IMR-90 (cell line): ENCODE results near the gene WDFY2. TPM values are rescaled to one million over a fixed set of nuclear protein-coding genes. Genes with fewer than 3 reads are reported as not detected.
A peak's percentile ranks its signal among the peaks of the same experiment; 100 is the strongest.

Experiments used
- ATAC-seq: fragments of 200-7000 bp; cut with Tn5 transposase; 2 replicates; pipeline ENCODE4 v1.9.1; 2020; ENCODE audit warnings: low read depth, mild to moderate bottlenecking, moderate library complexity
- BruUV-seq: library from RNA; stranded (reverse); fragments of 400-500 nt; replicated peaks from 2 replicates; lab custom pipeline; 2021; lab: Mats Ljungman, UMichigan
- CTCF ChIA-PET: fragments of 300-600 bp; formaldehyde crosslinking; extraction: SDS; loops from one replicate; lab custom pipeline; 2021; ENCODE audit warnings: antibody characterized with exemption; lab: Yijun Ruan, JAX
- POLR2A ChIA-PET: fragments of 300-600 bp; sonication (Branson Sonifier 250); formaldehyde crosslinking; loops from one replicate; lab custom pipeline; 2022; ENCODE audit warnings: antibody characterized with exemption; ENCODE audit not compliant: unreplicated experiment; lab: Charles Lee
- DNase-seq: peaks from one replicate; pipeline ENCODE4 v3.0.0; 2013
- H2AFZ ChIP-seq: replicated peaks from 2 replicates; pipeline ENCODE3; 2013; ENCODE audit warnings: low read length, mild to moderate bottlenecking; ENCODE audit not compliant: poor library complexity
- H2AK5ac ChIP-seq: 2 replicates; pipeline ENCODE4 v1.6.1; 2013; ENCODE audit warnings: low read depth, low read length, inconsistent platforms
- H2AK9ac ChIP-seq: replicated peaks from 2 replicates; pipeline ENCODE3; 2013; ENCODE audit warnings: mild to moderate bottlenecking, low read depth, low read length, moderate library complexity; ENCODE audit not compliant: poor library complexity
- H2BK120ac ChIP-seq: 2 replicates; pipeline ENCODE4 v1.6.1; 2013; ENCODE audit warnings: low read depth, low read length, inconsistent platforms
- H2BK15ac ChIP-seq: 3 replicates; pipeline ENCODE4 v1.6.1; 2013; ENCODE audit warnings: low read depth, low read length, inconsistent platforms
- H2BK20ac ChIP-seq: 2 replicates; pipeline ENCODE4 v1.6.1; 2013; ENCODE audit warnings: low read depth, mild to moderate bottlenecking, inconsistent platforms, low read length, moderate library complexity
- H2BK5ac ChIP-seq: 2 replicates; pipeline ENCODE4 v1.6.1; 2013; ENCODE audit warnings: mild to moderate bottlenecking, low read depth, low read length, inconsistent platforms; ENCODE audit not compliant: poor library complexity, severe bottlenecking
- H3K14ac ChIP-seq: replicated peaks from 2 replicates; pipeline ENCODE4 v1.6.1; 2013; ENCODE audit warnings: low read depth, low read length, inconsistent platforms
- H3K18ac ChIP-seq: 2 replicates; pipeline ENCODE4 v1.6.1; 2013; ENCODE audit warnings: low read depth, low read length, control low read depth
- H3K23ac ChIP-seq: 2 replicates; pipeline ENCODE4 v1.6.1; 2013; ENCODE audit warnings: low read depth, low read length, inconsistent platforms
- H3K27ac ChIP-seq: 2 replicates; pipeline ENCODE4 v1.5.1; 2013; ENCODE audit warnings: mild to moderate bottlenecking, control low read depth, low read length; ENCODE audit not compliant: insufficient read depth
- H3K27me3 ChIP-seq: 2 replicates; pipeline ENCODE4 v1.6.1; 2013; ENCODE audit warnings: low read length; ENCODE audit not compliant: control insufficient read depth, insufficient read depth
- H3K36me3 ChIP-seq: 2 replicates; pipeline ENCODE4 v1.6.1; 2013; ENCODE audit warnings: low read length, mixed read lengths; ENCODE audit not compliant: control insufficient read depth, insufficient read depth
- H3K4ac ChIP-seq: 2 replicates; pipeline ENCODE4 v1.6.1; 2013; ENCODE audit warnings: low read depth, low read length, inconsistent platforms
- H3K4me1 ChIP-seq: 2 replicates; pipeline ENCODE4 v1.6.1; 2013; ENCODE audit warnings: low read length, mixed read lengths; ENCODE audit not compliant: control insufficient read depth, insufficient read depth
- H3K4me2 ChIP-seq: 2 replicates; pipeline ENCODE4 v1.6.1; 2013; ENCODE audit warnings: low read depth, mild to moderate bottlenecking, control low read depth, low read length, moderate library complexity
- H3K4me3 ChIP-seq: 2 replicates; pipeline ENCODE4 v1.5.1; 2013; ENCODE audit warnings: low read depth, mild to moderate bottlenecking, control low read depth, low read length, moderate library complexity; ENCODE audit not compliant: insufficient read depth
- H3K56ac ChIP-seq: 2 replicates; pipeline ENCODE4 v1.6.1; 2013; ENCODE audit warnings: low read length, inconsistent platforms; ENCODE audit not compliant: insufficient read depth; ENCODE audit errors: extremely low read depth
- H3K79me1 ChIP-seq, 2 experiments: 2 replicates each; pipeline ENCODE4 v1.6.1; 2013; ENCODE audit warnings: low read length in 2 of 2, inconsistent platforms in 1 of 2, low read depth in 1 of 2
- H3K9ac ChIP-seq: 2 replicates; pipeline ENCODE4 v1.6.1; 2013; ENCODE audit warnings: low read depth, low read length, control low read depth
- H3K9me1 ChIP-seq: 2 replicates; pipeline ENCODE4 v1.6.1; 2013; ENCODE audit warnings: low read length, inconsistent platforms; ENCODE audit not compliant: insufficient read depth
- H3K9me3 ChIP-seq: 2 replicates; pipeline ENCODE4 v1.6.1; 2013; ENCODE audit warnings: low read length; ENCODE audit not compliant: control insufficient read depth, insufficient read depth
- H4K20me1 ChIP-seq: 2 replicates; pipeline ENCODE4 v1.6.1; 2013; ENCODE audit warnings: low read length, inconsistent platforms; ENCODE audit not compliant: insufficient read depth
- H4K5ac ChIP-seq: 2 replicates; pipeline ENCODE4 v1.6.1; 2013; ENCODE audit warnings: mild to moderate bottlenecking, low read depth, low read length, control low read depth
- H4K8ac ChIP-seq, 2 experiments: 2 replicates each; pipeline ENCODE4 v1.6.1; 2013; ENCODE audit warnings: low read depth in 2 of 2, low read length in 2 of 2, control low read depth in 1 of 2, inconsistent platforms in 1 of 2
- H4K91ac ChIP-seq: 2 replicates; pipeline ENCODE4 v1.6.1; 2013; ENCODE audit warnings: low read depth, low read length, inconsistent platforms; ENCODE audit not compliant: insufficient read depth
- BHLHE40 ChIP-seq: fragments of 150-350 bp; IDR thresholded peaks from 2 replicates; pipeline ENCODE4 v1.6.1; 2016; ENCODE audit warnings: mild to moderate bottlenecking, low read depth, low read length
- CEBPB ChIP-seq: IDR thresholded peaks from 2 replicates; pipeline ENCODE4 v1.6.1; 2012; ENCODE audit warnings: low read depth, low read length, improper control_type of control experiment
- CHD1 ChIP-seq: IDR thresholded peaks from 2 replicates; pipeline ENCODE4 v1.6.1; 2012; ENCODE audit warnings: low read depth, low read length, improper control_type of control experiment
- FOS ChIP-seq: fragments of 150-350 bp; IDR thresholded peaks from 2 replicates; pipeline ENCODE4 v1.6.1; 2016; ENCODE audit warnings: low read depth, low read length
- MAZ ChIP-seq: IDR thresholded peaks from 2 replicates; pipeline ENCODE4 v1.6.1; 2012; ENCODE audit warnings: low read depth, mild to moderate bottlenecking, low read length, improper control_type of control experiment, moderate library complexity, borderline replicate concordance
- POLR2A ChIP-seq: IDR thresholded peaks from 2 replicates; pipeline ENCODE4 v1.6.1; 2012; ENCODE audit warnings: mild to moderate bottlenecking, low read depth, low read length
- RAD21 ChIP-seq: IDR thresholded peaks from 2 replicates; pipeline ENCODE4 v1.6.1; 2012; ENCODE audit warnings: low read length, improper control_type of control experiment
- RCOR1 ChIP-seq: IDR thresholded peaks from 2 replicates; pipeline ENCODE4 v1.6.1; 2012; ENCODE audit warnings: mild to moderate bottlenecking, low read length, improper control_type of control experiment; ENCODE audit not compliant: insufficient replicate concordance
- RFX5 ChIP-seq: IDR thresholded peaks from 2 replicates; pipeline ENCODE4 v1.8.0; 2012; ENCODE audit warnings: low read depth, mild to moderate bottlenecking, low read length, moderate library complexity
- WGBS, 2 experiments: methylation state at CpG; one replicate each; pipeline versions ENCODE4 v1.1.5 to v1.1.7; 2013; ENCODE audit warnings: missing lambda C conversion rate in 2 of 2; ENCODE audit not compliant: insufficient read length in 1 of 2; ENCODE audit errors: extremely low coverage in 2 of 2; 5-methylcytosine and 5-hydroxymethylcytosine counted together
- dilution Hi-C: fragments of 300-500 bp; cut with HindIII; formaldehyde crosslinking; loops from one replicate; pipeline ENCODE4 v1.14.3; 2018; ENCODE audit warnings: low sequenced_read_pairs; ENCODE audit not compliant: unreplicated experiment
- in situ Hi-C: fragments of 300-500 bp; cut with MboI; formaldehyde crosslinking; loops from 3 replicates; pipeline ENCODE4 v1.14.3; 2019; ENCODE audit warnings: low sequenced_read_pairs, inconsistent platforms, mixed read lengths
- intact Hi-C: fragments of 100-400 bp; cut with micrococcal nuclease; formaldehyde crosslinking; loops from 2 replicates; pipeline ENCODE4 v1.10.0; 2022
- polyA plus RNA-seq, 3 experiments: library from polyadenylated mRNA; depleted of rRNA; stranded (reverse); fragments of >200 nt; gene quantifications; 2 replicates each; pipeline ENCODE4 v1.2.3, GENCODE V29; 2012; ENCODE audit warnings: low replicate concordance in 1 of 3
- total RNA-seq: library from RNA; depleted of rRNA; stranded (reverse); fragments of >200 nt; gene quantifications from 2 replicates; pipeline ENCODE4 v1.2.3, GENCODE V29; 2012

The WDFY2 gene
- total and polyA plus RNA-seq, 2 of the 4 experiments (the other 2 are of a cell fraction): 4.3 to 5.4 TPM

DNA sequence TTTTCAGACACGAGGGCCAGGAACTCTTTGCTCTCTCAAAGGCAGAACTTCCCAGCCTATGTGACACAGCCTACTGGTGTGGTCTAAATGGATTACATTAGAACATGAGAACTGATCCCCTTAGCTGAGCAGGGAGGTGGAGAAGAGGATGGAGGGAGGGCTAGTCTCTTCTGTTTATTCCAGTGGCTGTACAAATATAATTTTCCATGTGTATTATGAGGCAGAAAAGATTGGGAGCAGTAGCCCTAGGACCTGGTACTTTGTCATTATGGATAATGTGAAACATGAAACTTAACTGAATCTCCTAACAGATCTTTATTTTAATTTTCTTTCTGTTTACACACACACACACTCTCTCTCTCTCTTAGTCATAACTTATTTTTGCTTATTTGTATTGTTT, 82.1 kb downstream of the WDFY2 start:
- intact Hi-C loops: no loop called here
- Histone ChIP-seq H4K8ac (peak overlapping the region in 1 of 2 experiments; percentile 44; a peak in 1 of 4 replicates), H3K27ac (no peak overlapping the region), H2AK5ac (0 out of 2 replicates have a peak overlapping the region, but pooled peaks have one; percentile 47), H3K4me1 (peaks cover 14% of the 10 kb centered on the region), H2AFZ (no peak overlapping the region), H2BK120ac (peak overlapping the region; percentile 36; the same call in 1 of the 2 replicates), H4K5ac (no peak overlapping the region), H3K79me1 (peaks cover 42 to 53% of the 10 kb centered on the region in 2 experiments), H3K27me3 (no peaks in the 10 kb centered on the region), H3K4me3 (no peak overlapping the region), H4K20me1 (no peaks in the 10 kb centered on the region), H3K36me3 (no peaks in the 10 kb centered on the region), H4K91ac (peak overlapping the region; percentile 27; the same call in 1 of the 2 replicates), H3K4me2 (peak overlapping the region; percentile 2; the same call in 1 of the 2 replicates), H3K9ac (no peak overlapping the region), H3K23ac (peak overlapping the region; percentile 26; the same call in 1 of the 2 replicates), H3K9me1 (peaks cover 8% of the 10 kb centered on the region), H3K4ac (peak overlapping the region; percentile 37; the same call in 1 of the 2 replicates), H2BK15ac (no peak overlapping the region), H2AK9ac (no peak overlapping the region), H2BK5ac (peak overlapping the region; percentile 63), H2BK20ac (peak overlapping the region; percentile 33; the same call in 1 of the 2 replicates), H3K14ac (peak overlapping the region; percentile 10; the same call in 1 of the 2 replicates), H3K56ac (no peak overlapping the region), H3K9me3 (no peaks in the 10 kb centered on the region), H3K18ac (no peak overlapping the region; the same call in 1 of the 2 replicates)
- no CpG with 5 or more reads among the region's 1 CpG for WGBS, 2 experiments
- CTCF ChIA-PET: interaction anchor here (0.6 kb wide), 1 partner anchor 102 kb away, joined by 3 read pairs; no protein-coding TSS in a partner anchor
- dilution Hi-C loops: no loop called here
- in situ Hi-C loops: no loop called here
- no TSS peak for BruUV-seq
- ATAC-seq (peak; percentile 72), DNase-seq (no peak)
- no peak for TF ChIP-seq BHLHE40
- TF ChIP-seq POLR2A: no peak
- TF ChIP-seq CEBPB: no peak
- TF ChIP-seq FOS: no peak
- TF ChIP-seq CHD1: no peak
- no peak for TF ChIP-seq MAZ
- TF ChIP-seq RCOR1: no peak
- no peak for TF ChIP-seq RAD21
- TF ChIP-seq RFX5: no peak
- POLR2A ChIA-PET: no interaction called here
